OCI-LY7 (cell line): ENCODE data around the gene SRC. TPM values are rescaled to one million over a fixed set of nuclear protein-coding genes. Genes with fewer than 3 reads are reported as not detected.

Source experiments
- BruUV-seq: library from RNA; stranded (reverse); fragments of 400-500 nt; replicated peaks from 2 replicates; lab custom pipeline; 2021; lab: Mats Ljungman, UMichigan
- CTCF ChIA-PET: fragments of 300-600 bp; sonication (Branson Sonifier 250); formaldehyde crosslinking; loops from one replicate; lab custom pipeline; 2022; ENCODE audit warnings: antibody characterized with exemption; ENCODE audit not compliant: unreplicated experiment; lab: Charles Lee
- POLR2A ChIA-PET: fragments of 300-600 bp; sonication (Branson Sonifier 250); formaldehyde crosslinking; loops from one replicate; lab custom pipeline; 2022; ENCODE audit warnings: antibody characterized with exemption; lab: Charles Lee
- DNase-seq: peaks from one replicate; pipeline ENCODE4 v3.0.0-alpha.2; 2015; ENCODE audit warnings: low spot score
- H2AFZ ChIP-seq: fragments of 200-600 bp; sonication (generic), shearing (Covaris generic); 2 replicates; pipeline ENCODE4 v1.6.1; 2014; ENCODE audit warnings: mild to moderate bottlenecking, antibody characterized with exemption, low read length, moderate library complexity
- H3K27ac ChIP-seq: fragments of 200-600 bp; sonication (generic); 2 replicates; pipeline ENCODE4 v1.5.1; 2014; ENCODE audit warnings: mixed run types, low read depth, mild to moderate bottlenecking, moderate library complexity, low read length, inconsistent platforms; ENCODE audit not compliant: poor library complexity, severe bottlenecking
- H3K36me3 ChIP-seq: fragments of 200-600 bp; sonication (generic); 2 replicates; pipeline ENCODE4 v1.6.1; 2014; ENCODE audit warnings: mild to moderate bottlenecking, antibody characterized with exemption, low read length, moderate library complexity, mixed read lengths; ENCODE audit not compliant: insufficient read depth
- H3K4me1 ChIP-seq: fragments of 200-600 bp; sonication (generic); 2 replicates; pipeline ENCODE4 v1.5.1; 2014; ENCODE audit warnings: mild to moderate bottlenecking, low read length; ENCODE audit not compliant: insufficient read depth, poor library complexity, severe bottlenecking
- H3K4me2 ChIP-seq: fragments of 200-600 bp; sonication (generic); 2 replicates; pipeline ENCODE4 v1.6.1; 2014; ENCODE audit warnings: mild to moderate bottlenecking, low read length
- H3K4me3 ChIP-seq: fragments of 200-600 bp; sonication (generic); 2 replicates; pipeline ENCODE4 v1.5.1; 2014; ENCODE audit warnings: mild to moderate bottlenecking, low read depth, low read length; ENCODE audit not compliant: poor library complexity, severe bottlenecking
- H3K79me2 ChIP-seq: fragments of 200-600 bp; sonication (generic); 2 replicates; pipeline ENCODE4 v1.6.1; 2016; ENCODE audit warnings: low read depth, mild to moderate bottlenecking, low read length, moderate library complexity, mixed read lengths; ENCODE audit not compliant: insufficient read depth
- H3K9me2 ChIP-seq: fragments of 200-600 bp; sonication (generic); 2 replicates; pipeline ENCODE4 v1.6.1; 2016; ENCODE audit warnings: mild to moderate bottlenecking, low read length, mixed read lengths; ENCODE audit not compliant: insufficient read depth
- H3K9me3 ChIP-seq: fragments of 200-600 bp; sonication (generic); 2 replicates; pipeline ENCODE4 v1.6.1; 2014; ENCODE audit warnings: mild to moderate bottlenecking, mixed run types, low read length, mixed read lengths
- H4K20me1 ChIP-seq: fragments of 200-600 bp; sonication (generic); 2 replicates; pipeline ENCODE4 v1.6.1; 2014; ENCODE audit warnings: mild to moderate bottlenecking, antibody characterized with exemption, low read length, moderate library complexity, mixed read lengths; ENCODE audit not compliant: insufficient read depth
- CTCF ChIP-seq: fragments of 200-600 bp; sonication (generic); conservative IDR thresholded peaks from 2 replicates; pipeline ENCODE4 v1.5.1; 2014; ENCODE audit warnings: mild to moderate bottlenecking, antibody characterized with exemption, low read length, moderate library complexity, mixed read lengths
- EZH2phosphoT487 ChIP-seq: fragments of 200-600 bp; sonication (generic); IDR thresholded peaks from 2 replicates; pipeline ENCODE4 v1.6.1; 2018; ENCODE audit warnings: low read depth, borderline replicate concordance, mild to moderate bottlenecking, mixed run types, antibody characterized with exemption, low read length, moderate library complexity, mixed read lengths
- intact Hi-C: fragments of 100-400 bp; cut with micrococcal nuclease; formaldehyde crosslinking; loops from one replicate; pipeline ENCODE4 v1.10.0; 2022; ENCODE audit not compliant: unreplicated experiment
- total RNA-seq, 2 experiments: library from RNA; depleted of rRNA in 1 of 2; stranded (reverse); fragments of >200 nt in 1 of 2; shearing (Covaris generic) in 1 of 2; gene quantifications; 2 replicates each; pipeline ENCODE4 v1.2.3, GENCODE V29; 2014 to 2022

Gene SRC
- total RNA-seq, 2 experiments from 2014 or later = 0.72 to 3.7 TPM

- H3K9me2 ChIP-seq = no peaks in the 10 kb centered on the region
- H3K4me3 ChIP-seq = no peak overlapping the region
- H2AFZ ChIP-seq = no peak overlapping the region
- intact Hi-C loops = loop anchor here (1.0 kb wide), 1 partner anchor 120 kb away; no protein-coding TSS in a partner anchor
- POLR2A ChIA-PET = no interaction called here
- CTCF ChIA-PET = no interaction called here
- no TSS peak for BruUV-seq
- H3K36me3 ChIP-seq = no peaks in the 10 kb centered on the region
- peak; percentile 16 for DNase-seq
- TF ChIP-seq CTCF (no peak), EZH2phosphoT487 (no peak)
- no peaks in the 10 kb centered on the region for H3K79me2 ChIP-seq
- no peaks in the 10 kb centered on the region for H4K20me1 ChIP-seq
- H3K27ac ChIP-seq = no peak overlapping the region
- no peaks in the 10 kb centered on the region for H3K9me3 ChIP-seq
- H3K4me1 ChIP-seq = peaks cover 29% of the 10 kb centered on the region
- peak overlapping the region; percentile 32; the same call in 1 of the 2 replicates for H3K4me2 ChIP-seq
Measured at GRCh38 chr20:37408302-37409193, 62.6 kb downstream of the SRC start.

GRCh38 chr20:37411408-37412219 is 65.7 kb downstream of the SRC start:
- H3K9me3 ChIP-seq = no peaks in the 10 kb centered on the region
- BruUV-seq = no TSS peak
- no peak overlapping the region for H3K27ac ChIP-seq
- TF ChIP-seq CTCF = no peak
- no peak for TF ChIP-seq EZH2phosphoT487
- H3K79me2 ChIP-seq = no peaks in the 10 kb centered on the region
- no peaks in the 10 kb centered on the region for H3K9me2 ChIP-seq
- H3K4me3 ChIP-seq = no peak overlapping the region
- no peaks in the 10 kb centered on the region for H4K20me1 ChIP-seq
- no peak overlapping the region for H2AFZ ChIP-seq
- H3K4me1 ChIP-seq = peaks cover 24% of the 10 kb centered on the region
- H3K4me2 ChIP-seq = peak overlapping the region; percentile 48; the same call in 1 of the 2 replicates
- CTCF ChIA-PET = no interaction called here
- POLR2A ChIA-PET = no interaction called here
- H3K36me3 ChIP-seq = no peaks in the 10 kb centered on the region
- intact Hi-C loops = no loop called here
- no peak for DNase-seq
